HS-5 (cell line): ENCODE data around the gene LINC01488.
A peak's percentile ranks its signal among the peaks of the same experiment; 100 is the strongest.

Experiments used
- DNase-seq: peaks from one replicate; pipeline ENCODE4 v3.0.0-alpha.2; 2012; ENCODE audit warnings: low read depth

The LINC01488 gene

DNA sequence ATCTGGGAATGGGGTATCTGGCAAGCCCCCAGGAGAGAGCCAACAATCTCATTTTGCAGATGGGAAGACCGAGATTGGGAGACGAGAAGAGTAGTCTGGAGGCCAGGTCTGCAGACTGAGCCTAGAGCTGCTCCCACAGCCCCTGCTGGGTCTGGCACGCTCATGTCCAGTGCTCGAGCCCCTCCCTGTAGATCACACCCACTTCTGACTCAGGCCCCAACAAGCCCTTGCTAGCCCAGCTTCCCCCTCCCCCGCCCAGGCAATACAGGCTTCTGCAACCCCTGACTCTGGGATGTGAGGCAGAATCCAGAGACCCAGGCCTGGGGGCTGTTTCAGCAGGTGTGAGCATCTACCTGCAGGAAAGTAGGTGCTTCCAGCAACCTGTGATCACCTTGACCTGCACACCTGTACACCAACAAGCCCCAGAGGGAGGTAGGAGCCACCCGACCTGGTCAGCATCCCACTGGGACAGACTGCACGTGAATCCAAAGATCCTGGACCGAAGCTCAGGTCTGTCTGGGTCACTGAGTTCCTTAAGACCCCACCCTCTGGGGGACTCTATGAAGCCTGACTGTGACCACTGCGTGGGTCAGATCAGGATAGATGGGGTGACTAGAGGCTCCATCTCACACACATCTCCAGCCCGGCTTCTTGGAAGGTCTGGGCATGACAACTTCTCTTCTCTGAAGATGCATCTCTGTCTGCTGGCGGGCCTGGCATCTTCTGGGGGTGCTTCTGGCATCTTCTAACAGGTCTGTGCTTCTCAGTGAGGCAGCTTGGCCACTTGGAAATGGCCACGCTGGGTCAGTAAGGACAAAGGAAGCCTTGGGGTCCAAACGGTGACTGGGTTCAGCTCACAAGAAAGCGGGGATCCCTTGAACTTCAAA, 29.3 kb downstream of the LINC01488 start:
- DNase-seq: no peak

DNA sequence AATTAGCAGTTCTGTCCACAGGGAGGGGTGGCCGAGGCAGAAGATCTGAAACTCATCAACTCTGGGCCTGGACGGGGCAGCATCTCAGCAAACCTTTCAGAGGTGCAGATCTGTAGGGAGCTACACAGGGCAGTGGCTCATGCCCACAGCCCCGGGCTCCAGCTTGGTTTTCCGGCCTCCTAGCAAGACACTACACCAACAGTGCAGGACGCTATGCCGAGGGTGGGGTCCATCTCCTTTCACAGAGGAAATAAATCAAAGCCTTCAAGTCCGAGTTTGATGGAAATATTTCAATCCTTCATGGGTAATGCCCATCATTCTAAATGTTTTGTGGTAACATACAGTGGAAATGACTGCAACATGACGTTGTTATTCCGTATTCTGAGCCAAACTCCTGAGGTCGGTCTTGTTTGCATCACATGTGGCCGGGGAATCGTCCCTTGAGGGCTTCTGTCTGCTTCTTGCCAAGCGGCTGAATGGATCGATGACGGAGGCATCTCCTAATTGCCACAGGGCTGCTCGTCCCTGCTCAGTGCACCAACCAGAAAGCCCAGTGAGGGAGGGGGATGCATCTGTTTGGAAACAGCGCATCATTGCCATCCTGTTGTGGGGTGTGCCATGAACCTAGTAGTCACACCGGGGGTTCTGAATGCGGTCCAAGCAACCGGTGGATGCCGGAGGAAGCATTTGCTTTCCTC, 30.0 kb downstream of the LINC01488 start:
- DNase-seq: no peak

DNA sequence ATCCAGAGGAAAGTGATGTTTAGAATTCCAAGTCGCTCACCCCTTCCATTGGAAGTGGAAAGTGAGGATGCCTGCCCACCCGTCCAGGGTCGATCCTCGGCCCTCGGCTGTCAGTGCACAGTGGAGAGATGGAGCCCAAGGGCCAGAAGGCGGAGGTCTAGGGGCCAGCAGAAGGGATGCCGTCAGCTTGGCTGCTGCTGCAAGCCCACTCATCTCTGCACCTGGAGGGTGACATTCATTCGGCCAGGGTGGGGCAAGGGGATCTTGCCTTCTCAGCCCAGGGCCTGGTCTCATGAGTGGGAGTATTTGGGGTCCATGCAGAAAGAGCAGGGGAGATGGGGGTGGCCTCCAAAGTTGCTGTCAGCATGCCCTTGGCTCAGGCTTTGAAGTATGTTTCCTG, 30.7 kb downstream of the LINC01488 start:
- DNase-seq: no peak

- no peak for DNase-seq
These were observed 31.3 kb downstream of the LINC01488 start for GRCh38 chr11:69512790-69513189.

- no peak for DNase-seq
These were observed 31.7 kb downstream of the LINC01488 start for GRCh38 chr11:69513196-69513595.

- DNase-seq: no peak
These were observed 32.3 kb downstream of the LINC01488 start for GRCh38 chr11:69513663-69514224.

GRCh38 chr11:69514771-69515170, 33.3 kb downstream of the LINC01488 start:
- no peak for DNase-seq

GRCh38 chr11:69515271-69516245, 34.1 kb downstream of the LINC01488 start:
- no peak for DNase-seq

- DNase-seq: no peak
These were observed 35.1 kb downstream of the LINC01488 start for GRCh38 chr11:69516526-69516925.

GRCh38 chr11:69518081-69518950, 36.9 kb downstream of the LINC01488 start:
- DNase-seq: peak; percentile 92

- no peak for DNase-seq
These were observed 38.9 kb downstream of the LINC01488 start for GRCh38 chr11:69520186-69520916.

DNA sequence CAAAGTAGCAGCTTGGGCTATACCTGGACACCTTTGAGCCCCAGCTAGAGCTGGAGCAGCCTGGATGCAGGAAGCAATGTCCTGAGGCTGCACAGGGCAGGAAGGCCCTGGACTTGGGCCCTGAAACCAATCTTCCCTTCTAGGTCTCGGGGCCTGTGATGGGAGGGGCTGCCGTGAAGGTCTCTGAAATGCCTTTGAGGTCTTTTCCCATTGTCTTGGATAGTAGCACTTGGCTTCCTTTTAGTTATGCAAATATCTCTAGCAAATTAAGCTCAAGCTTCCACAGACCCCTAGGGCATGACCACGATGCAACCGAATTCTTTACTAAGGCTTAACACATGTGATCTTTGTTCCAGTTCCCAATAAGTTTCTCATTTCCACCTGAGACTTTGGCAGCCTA, 40.0 kb downstream of the LINC01488 start:
- no peak for DNase-seq

GRCh38 chr11:69523453-69523852, 42.0 kb downstream of the LINC01488 start:
- DNase-seq: no peak

DNA sequence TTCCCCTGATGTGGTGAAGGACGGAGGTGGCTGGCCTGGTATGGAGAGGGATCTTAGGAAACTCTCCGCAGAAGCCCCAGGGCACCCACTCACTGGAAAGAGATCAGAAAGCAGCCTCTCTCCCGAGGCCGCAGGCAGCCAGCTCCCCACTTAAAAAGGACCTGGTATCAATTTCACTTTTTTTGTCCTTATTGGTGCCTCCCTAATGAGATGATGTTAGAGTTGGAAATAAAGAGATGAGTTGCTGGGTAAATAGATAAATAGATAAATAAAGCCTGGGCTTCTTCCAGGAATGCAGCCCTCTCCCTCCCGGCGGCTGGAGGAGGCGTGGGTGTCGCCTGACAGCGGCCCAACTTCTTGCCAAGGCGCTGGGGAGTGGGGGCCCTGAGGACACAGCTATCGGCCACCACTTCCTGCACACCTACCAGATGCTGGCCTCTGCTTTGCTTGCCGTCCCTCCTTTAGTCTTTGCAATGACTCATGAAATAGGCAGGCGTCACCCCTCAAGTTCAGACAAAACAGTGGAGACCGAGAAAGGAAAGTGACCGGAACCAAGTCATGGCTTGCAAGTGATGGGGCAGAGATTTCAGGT, 42.9 kb downstream of the LINC01488 start:
- DNase-seq: no peak

GRCh38 chr11:69524991-69525411, 43.5 kb downstream of the LINC01488 start:
- DNase-seq: no peak

- DNase-seq: no peak
These were observed 44.3 kb downstream of the LINC01488 start for GRCh38 chr11:69525516-69526452.

GRCh38 chr11:69526453-69526810, 45.0 kb downstream of the LINC01488 start:
- DNase-seq: no peak

- no peak for DNase-seq
These were observed 47.5 kb downstream of the LINC01488 start for GRCh38 chr11:69529001-69529400.
